H1 (cell line): Measurements from ENCODE around the gene LYPD6B. TPM values are rescaled to one million over a fixed set of nuclear protein-coding genes. Genes with fewer than 3 reads are reported as not detected.
A peak's percentile ranks its signal among the peaks of the same experiment; 100 is the strongest.

ENCODE experiments used
- CTCF ChIA-PET: fragments of 300-600 bp; sonication (Branson Sonifier 250); formaldehyde crosslinking; loops from one replicate; lab custom pipeline; 2021; ENCODE audit not compliant: partially characterized antibody; lab: Charles Lee
- POLR2A ChIA-PET: fragments of 300-600 bp; sonication (Branson Sonifier 250); formaldehyde crosslinking; loops from one replicate; lab custom pipeline; 2021; ENCODE audit warnings: inconsistent platforms; ENCODE audit not compliant: partially characterized antibody; lab: Charles Lee
- DNase-seq, 2 experiments: peaks; one replicate each; pipeline versions ENCODE4 v3.0.0 to v3.0.0-alpha.2; 2010 to 2022; ENCODE audit warnings: low spot score in 2 of 2, low read depth in 1 of 2, mixed read lengths in 1 of 2
- FAIRE-seq: peaks from 2 replicates; lab custom pipeline; 2011; peaks lifted over from hg19 to GRCh38; lab: Jason Lieb, UNC
- H2AFZ ChIP-seq: 2 replicates; pipeline ENCODE4 v1.8.1; 2012; ENCODE audit warnings: low read length, inconsistent platforms
- H2AK5ac ChIP-seq: 2 replicates; pipeline ENCODE4 v1.6.1; 2013; ENCODE audit warnings: low read depth, low read length
- H2BK120ac ChIP-seq: replicated peaks from 2 replicates; pipeline ENCODE3; 2013; ENCODE audit warnings: low read depth, low read length, inconsistent platforms
- H2BK12ac ChIP-seq: 2 replicates; pipeline ENCODE4 v1.6.1; 2013; ENCODE audit warnings: low read depth, low read length
- H2BK15ac ChIP-seq: 2 replicates; pipeline ENCODE4 v1.6.1; 2013; ENCODE audit warnings: low read length
- H2BK20ac ChIP-seq: 2 replicates; pipeline ENCODE4 v1.6.1; 2013; ENCODE audit warnings: low read length
- H2BK5ac ChIP-seq: 2 replicates; pipeline ENCODE4 v1.6.1; 2013; ENCODE audit warnings: low read depth, low read length
- H3K14ac ChIP-seq: 2 replicates; pipeline ENCODE4 v1.6.1; 2013; ENCODE audit warnings: inconsistent platforms; ENCODE audit not compliant: insufficient read length
- H3K18ac ChIP-seq: 2 replicates; pipeline ENCODE4 v1.6.1; 2013; ENCODE audit warnings: low read length; ENCODE audit errors: extremely low read depth
- H3K23ac ChIP-seq: 2 replicates; pipeline ENCODE4 v1.6.1; 2013; ENCODE audit warnings: inconsistent platforms; ENCODE audit not compliant: insufficient read length
- H3K23me2 ChIP-seq: 2 replicates; pipeline ENCODE4 v1.6.1; 2013; ENCODE audit warnings: low read depth, low read length
- H3K27ac ChIP-seq: 2 replicates; pipeline ENCODE4 v1.6.1; 2011; ENCODE audit warnings: low read depth, low read length, inconsistent platforms
- H3K27me3 ChIP-seq, 4 experiments: replicated peaks in 1 of 4; 1 replicate in 1 of 4; 2 replicates in 3 of 4; pipeline versions ENCODE4 v1.6.1 to v1.8.1; 2011 to 2013; ENCODE audit warnings: low read length in 3 of 4, mild to moderate bottlenecking in 3 of 4, inconsistent platforms in 2 of 4, mixed read lengths in 2 of 4, moderate library complexity in 1 of 4; ENCODE audit not compliant: control insufficient read depth in 3 of 4, insufficient read depth in 3 of 4; ENCODE audit errors: extremely low read depth in 1 of 4
- H3K36me3 ChIP-seq, 4 experiments: 2 replicates each; pipeline versions ENCODE4 v1.6.1 to v1.8.1; 2011 to 2013; ENCODE audit warnings: mild to moderate bottlenecking in 4 of 4, low read length in 3 of 4, moderate library complexity in 2 of 4, control low read depth in 1 of 4, inconsistent platforms in 1 of 4; ENCODE audit not compliant: insufficient read depth in 4 of 4, control insufficient read depth in 2 of 4
- H3K4ac ChIP-seq: replicated peaks from 2 replicates; pipeline ENCODE3; 2013; ENCODE audit warnings: low read length, low read depth, mixed read lengths, inconsistent platforms; ENCODE audit not compliant: insufficient read length
- H3K4me1 ChIP-seq, 4 experiments: replicated peaks in 1 of 4; 1 replicate in 1 of 4; 2 replicates in 3 of 4; pipeline versions ENCODE4 v1.6.1 to v1.8.1; 2011 to 2013; ENCODE audit warnings: low read length in 3 of 4, inconsistent platforms in 2 of 4, mixed read lengths in 1 of 4; ENCODE audit not compliant: insufficient read depth in 4 of 4, control insufficient read depth in 3 of 4
- H3K4me2 ChIP-seq, 2 experiments: 2 replicates each; pipeline versions ENCODE4 v1.6.1 to v1.8.1; 2011 to 2013; ENCODE audit warnings: low read depth in 2 of 2, low read length in 2 of 2, control low read depth in 1 of 2, inconsistent platforms in 1 of 2, mild to moderate bottlenecking in 1 of 2; ENCODE audit not compliant: insufficient read depth in 1 of 2
- H3K4me3 ChIP-seq, 4 experiments: fragments of 200-600, 300-600 bp in 1 of 4; sonication (generic), shearing (Covaris generic), sonication (Bioruptor Twin) in 1 of 4; 2 replicates each; pipeline versions ENCODE4 v1.5.1 to v1.8.1; 2011 to 2016; ENCODE audit warnings: low read length in 4 of 4, low read depth in 3 of 4, control low read depth in 2 of 4, inconsistent platforms in 2 of 4, mild to moderate bottlenecking in 2 of 4, mixed read lengths in 1 of 4, moderate library complexity in 1 of 4; ENCODE audit not compliant: insufficient read depth in 2 of 4; ENCODE audit errors: extremely low read depth in 1 of 4
- H3K56ac ChIP-seq: replicated peaks from 2 replicates; pipeline ENCODE3; 2013; ENCODE audit warnings: low read depth, mild to moderate bottlenecking, mixed read lengths, low read length, inconsistent platforms; ENCODE audit not compliant: insufficient read length
- H3K79me1 ChIP-seq: 2 replicates; pipeline ENCODE4 v1.6.1; 2013; ENCODE audit warnings: low read depth, low read length, control low read depth
- H3K79me2 ChIP-seq, 2 experiments: 2 replicates each; pipeline versions ENCODE4 v1.6.1 to v1.8.1; 2012 to 2013; ENCODE audit warnings: low read length in 2 of 2, mild to moderate bottlenecking in 2 of 2, inconsistent platforms in 1 of 2; ENCODE audit not compliant: insufficient read depth in 2 of 2, control insufficient read depth in 1 of 2
- H3K9ac ChIP-seq, 4 experiments: replicated peaks in 1 of 4; 1 replicate in 1 of 4; 2 replicates in 3 of 4; pipeline versions ENCODE4 v1.6.1 to v1.8.1; 2011 to 2013; ENCODE audit warnings: low read depth in 3 of 4, low read length in 3 of 4, control low read depth in 2 of 4, mild to moderate bottlenecking in 2 of 4, moderate library complexity in 2 of 4, inconsistent platforms in 1 of 4; ENCODE audit errors: extremely low read depth in 1 of 4
- H3K9me3 ChIP-seq, 2 experiments: 2 replicates each; pipeline versions ENCODE4 v1.6.1 to v1.8.1; 2012 to 2013; ENCODE audit warnings: mild to moderate bottlenecking in 2 of 2, moderate library complexity in 2 of 2, control low read depth in 1 of 2, inconsistent platforms in 1 of 2, low read depth in 1 of 2, low read length in 1 of 2, mixed read lengths in 1 of 2; ENCODE audit not compliant: insufficient read depth in 2 of 2
- H4K20me1 ChIP-seq, 2 experiments: replicated peaks in 1 of 2; 2 replicates each; pipeline versions ENCODE3 to v1.8.1; 2011 to 2013; ENCODE audit warnings: inconsistent platforms in 2 of 2, low read length in 2 of 2, mild to moderate bottlenecking in 1 of 2; ENCODE audit not compliant: insufficient read depth in 2 of 2, control insufficient read depth in 1 of 2
- H4K5ac ChIP-seq: 2 replicates; pipeline ENCODE4 v1.6.1; 2013; ENCODE audit warnings: low read length, low read depth, mixed read lengths, inconsistent platforms; ENCODE audit not compliant: insufficient read length
- H4K8ac ChIP-seq: 2 replicates; pipeline ENCODE4 v1.8.0; 2013; ENCODE audit warnings: mild to moderate bottlenecking, moderate library complexity, low read length, inconsistent platforms; ENCODE audit not compliant: insufficient read depth; ENCODE audit errors: extremely low read depth
- H4K91ac ChIP-seq: replicated peaks from 2 replicates; pipeline ENCODE3; 2013; ENCODE audit warnings: low read length, mixed read lengths, inconsistent platforms; ENCODE audit not compliant: insufficient read length
- CEBPB ChIP-seq: IDR thresholded peaks from 2 replicates; pipeline ENCODE4 v1.6.1; 2012; ENCODE audit warnings: low read depth, low read length
- JUN ChIP-seq: IDR thresholded peaks from 2 replicates; pipeline ENCODE4 v1.6.1; 2011; ENCODE audit warnings: low read depth, mild to moderate bottlenecking, improper control_type of control experiment, low read length
- NANOG ChIP-seq: IDR thresholded peaks from 2 replicates; pipeline ENCODE4 v1.6.1; 2011; ENCODE audit warnings: low read length, low read depth, mild to moderate bottlenecking, inconsistent platforms; ENCODE audit not compliant: insufficient read depth, poor library complexity, severe bottlenecking
- WGBS, 2 experiments: shearing (Covaris generic) in 1 of 2; methylation state at CpG; one replicate each; pipeline versions ENCODE4 v1.1.6 to v1.1.7; 2013 to 2015; ENCODE audit warnings: low lambda C conversion rate in 2 of 2, mixed read lengths in 2 of 2, inconsistent platforms in 1 of 2, low coverage in 1 of 2, missing lambda C conversion rate in 1 of 2; ENCODE audit not compliant: insufficient replicate concordance in 2 of 2, insufficient coverage in 1 of 2, insufficient read length in 1 of 2; ENCODE audit errors: extremely low coverage in 1 of 2, missing lambda C conversion rate in 1 of 2; 5-methylcytosine and 5-hydroxymethylcytosine counted together
- polyA plus RNA-seq, 7 experiments: library from polyadenylated mRNA; depleted of rRNA in 3 of 7; stranded (reverse) in 5 of 7; unstranded in 2 of 7; fragments of >200 nt in 5 of 7; fragments of 200-250 nt in 2 of 7; gene quantifications; 1 replicate in 5 of 7; 2 replicates in 1 of 7; 4 replicates in 1 of 7; pipeline versions ENCODE4 v1.2.1 to v1.2.3, GENCODE V29; 2011 to 2013; ENCODE audit warnings: missing spikeins in 2 of 7, mixed read lengths in 2 of 7
- total RNA-seq: library from RNA; stranded (reverse); fragmentation: NEBNext Ultra II Directional; extraction: Animal tissue kit (Norgen Biotek cat#: 25700); gene quantifications from 2 replicates; pipeline ENCODE4 v1.2.1, GENCODE V29; 2021

LYPD6B gene
- total and polyA plus RNA-seq, 2 of the 8 experiments (the other 6 are each of a cell fraction or from before 2014, with no cell fraction given): 2.2 to 3.5 TPM

- Histone ChIP-seq H3K79me2 (no peaks in the 10 kb centered on the region), H2BK12ac (no peak overlapping the region), H2AK5ac (no peak overlapping the region; the same call in 1 of the 2 replicates), H4K91ac (peak overlapping the region; percentile 90), H3K4me2 (peak overlapping the region; percentile 63 to 70; a peak in 3 of 4 replicates), H3K23me2 (peaks cover 3% of the 10 kb centered on the region; the same call in 1 of the 2 replicates), H3K9ac (no peak overlapping the region), H4K8ac (no peak overlapping the region), H3K23ac (no peak overlapping the region), H4K5ac (no peak overlapping the region), H3K56ac (no peak overlapping the region), H3K36me3 (peaks cover 5 to 33% (median 17%) of the 10 kb centered on the region in 4 experiments), H3K27me3 (no peaks in the 10 kb centered on the region), H3K4ac (peak overlapping the region; percentile 98), H2BK20ac (peak overlapping the region; percentile 68; the same call in 1 of the 2 replicates), H2BK15ac (no peak overlapping the region), H3K4me3 (peak overlapping the region in 1 of 4 experiments; percentile 46; a peak in 3 of 8 replicates), H3K79me1 (no peaks in the 10 kb centered on the region), H3K9me3 (peaks cover 5 to 15% of the 10 kb centered on the region in 2 experiments; a peak in 3 of 4 replicates), H4K20me1 (no peaks in the 10 kb centered on the region), H2BK5ac (peak overlapping the region; percentile 69; the same call in 1 of the 2 replicates), H3K18ac (no peak overlapping the region; the same call in 1 of the 2 replicates), H3K27ac (no peak overlapping the region), H2AFZ (no peak overlapping the region), H3K14ac (no peak overlapping the region), H2BK120ac (peak overlapping the region; percentile 69), H3K4me1 (peaks cover 6 to 26% (median 22%) of the 10 kb centered on the region in 4 experiments; a peak in 6 of 7 replicates)
- ChIA-PET POLR2A (no interaction called here), CTCF (interaction anchor here (0.9 to 2.5 kb wide), 6 partner anchors 10 to 313 kb away, joined by 3 to 14 read pairs (median 3); no protein-coding TSS in a partner anchor)
- FAIRE-seq (no peak), DNase-seq (no peak)
- no peak for TF ChIP-seq JUN
- 0 out of 2 replicates have a peak, but pooled peaks have one; percentile 41 for TF ChIP-seq CEBPB
- peak; percentile 53 for TF ChIP-seq NANOG
- 46% methylated on average over 6 of the region's 6 CpGs; no CpG with 5 or more reads in 1 of the 2 experiments for WGBS, 2 experiments
Measured at GRCh38 chr2:149000158-149000938, 38.2 kb upstream of the LYPD6B start.
